Fibroblast of lung (primary cell): ENCODE measurements around the gene APH1B.

Experiments
- CTCF ChIP-seq, 2 donors: IDR thresholded peaks in 1 of 2; conservative IDR thresholded peaks in 1 of 2; 1 replicate in 1 of 2; 2 replicates in 1 of 2; pipeline ENCODE4 v1.5.1; 2011 to 2012; ENCODE audit warnings: low read length in 2 of 2, control low read depth in 1 of 2, inconsistent platforms in 1 of 2, low read depth in 1 of 2, mild to moderate bottlenecking in 1 of 2
- EZH2 ChIP-seq: IDR thresholded peaks from 2 replicates; pipeline ENCODE4 v1.5.1; 2012; ENCODE audit warnings: low read length, control low read depth, mild to moderate bottlenecking; ENCODE audit errors: missing control alignments

GRCh38 chr15:63314409-63314808, 37.0 kb downstream of the APH1B start:
- TF ChIP-seq CTCF (conservative IDR thresholded peaks at IDR 0.05 in 1 of 2, IDR thresholded peaks at IDR 0.05 in 1 of 2; ENCODE audit: low read depth in 1 of 2, low read length in 2 of 2) (no peak), EZH2 (no peak)
